GM12878 (cell line): ENCODE data around the gene RBP3. TPM values are rescaled to one million over a fixed set of nuclear protein-coding genes. Genes with fewer than 3 reads are reported as not detected.

Experiments
- ATAC-seq: fragments of 200-7000 bp; cut with Tn5 transposase; 3 replicates; pipeline ENCODE4 v1.9.1; 2020; ENCODE audit warnings: mild to moderate bottlenecking, moderate library complexity
- BruUV-seq: library from RNA; stranded (reverse); fragments of 400-500 nt; replicated peaks from 2 replicates; lab custom pipeline; 2021; lab: Mats Ljungman, UMichigan
- CTCF ChIA-PET: fragments of 300-600 bp; sonication (Branson Sonifier 250); formaldehyde crosslinking; extraction: SDS; loops from one replicate; lab custom pipeline; 2021; ENCODE audit warnings: inconsistent platforms; lab: Yijun Ruan, JAX
- POLR2A ChIA-PET: fragments of 350-600 bp; formaldehyde crosslinking; extraction: SDS; loops from one replicate; lab custom pipeline; 2021; ENCODE audit warnings: inconsistent platforms; lab: Charles Lee
- RAD21 ChIA-PET: fragments of 300-600 bp; sonication (Branson Sonifier 250); formaldehyde crosslinking; loops from one replicate; lab custom pipeline; 2023; ENCODE audit warnings: antibody characterized with exemption; ENCODE audit not compliant: unreplicated experiment; lab: Charles Lee
- SMC1A ChIA-PET: fragments of 300-600 bp; sonication (Branson Sonifier 250); formaldehyde crosslinking; loops from one replicate; lab custom pipeline; 2023; ENCODE audit not compliant: unreplicated experiment, uncharacterized antibody; lab: Charles Lee
- DNase-seq: peaks from one replicate; pipeline ENCODE4 v3.0.0-alpha.2; 2011; ENCODE audit warnings: low read depth, low spot score
- FAIRE-seq: peaks from 3 replicates; lab custom pipeline; 2011; peaks lifted over from hg19 to GRCh38; lab: Jason Lieb, UNC
- H2AFZ ChIP-seq: 2 replicates; pipeline ENCODE4 v1.6.0; 2011; ENCODE audit warnings: low read depth, low read length, control low read depth; ENCODE audit not compliant: control insufficient read depth
- H3K27ac ChIP-seq: 2 replicates; pipeline ENCODE4 v1.5.1; 2011; ENCODE audit warnings: control low read depth; ENCODE audit not compliant: control insufficient read depth, insufficient read depth
- H3K27me3 ChIP-seq, 2 experiments: replicated peaks in 1 of 2; 2 replicates each; pipeline versions ENCODE4 v1.6.0 to v1.6.1; 2011; ENCODE audit warnings: low read length in 1 of 2; ENCODE audit not compliant: control insufficient read depth in 2 of 2, insufficient read depth in 2 of 2
- H3K36me3 ChIP-seq, 2 experiments: 2 replicates each; pipeline ENCODE4 v1.5.1; 2011; ENCODE audit warnings: low read length in 1 of 2; ENCODE audit not compliant: control insufficient read depth in 2 of 2, insufficient read depth in 2 of 2
- H3K4me1 ChIP-seq: 2 replicates; pipeline ENCODE4 v1.6.1; 2011; ENCODE audit warnings: mild to moderate bottlenecking, low read length, moderate library complexity, mixed read lengths; ENCODE audit not compliant: control insufficient read depth, insufficient read depth
- H3K4me2 ChIP-seq: 2 replicates; pipeline ENCODE4 v1.6.0; 2011; ENCODE audit warnings: control low read depth; ENCODE audit not compliant: control insufficient read depth, insufficient read depth
- H3K4me3 ChIP-seq: fragments of 200-600 bp; sonication (generic); 2 replicates; pipeline ENCODE4 v1.5.1; 2016
- H3K79me2 ChIP-seq: 2 replicates; pipeline ENCODE4 v1.6.0; 2011; ENCODE audit warnings: low read length; ENCODE audit not compliant: control insufficient read depth, insufficient read depth
- H3K9ac ChIP-seq: 2 replicates; pipeline ENCODE4 v1.8.0; 2011; ENCODE audit warnings: low read length, control low read depth, mixed read lengths; ENCODE audit not compliant: control insufficient read depth, insufficient read depth
- H3K9me3 ChIP-seq: replicated peaks from 3 replicates; pipeline ENCODE4 v1.5.1; 2011; ENCODE audit warnings: mild to moderate bottlenecking, low read length; ENCODE audit not compliant: control insufficient read depth, insufficient read depth
- H4K20me1 ChIP-seq: 2 replicates; pipeline ENCODE4 v1.6.0; 2011; ENCODE audit not compliant: control insufficient read depth, insufficient read depth
- KDM1A ChIP-seq: fragments of 200-600 bp; sonication (generic); IDR thresholded peaks from 2 replicates; pipeline ENCODE4 v1.6.1; 2016; ENCODE audit warnings: borderline replicate concordance
- SUZ12 ChIP-seq: fragments of 200-600 bp; sonication (generic); IDR thresholded peaks from one replicate; pipeline ENCODE4 v1.6.1; 2018; ENCODE audit warnings: antibody characterized with exemption, mild to moderate bottlenecking; ENCODE audit not compliant: unreplicated experiment
- WGBS: methylation state at CpG from one replicate; pipeline ENCODE4 v1.1.6; 2016; ENCODE audit warnings: low lambda C conversion rate; ENCODE audit not compliant: insufficient replicate concordance, insufficient coverage; ENCODE audit errors: missing lambda C conversion rate; 5-methylcytosine and 5-hydroxymethylcytosine counted together
- in situ Hi-C: fragments of 300-500 bp; cut with MboI; formaldehyde crosslinking; loops from 9 replicates; pipeline ENCODE4 v1.14.3; 2018; ENCODE audit warnings: mixed read lengths
- intact Hi-C: fragments of 100-400 bp; cut with micrococcal nuclease; formaldehyde crosslinking; loops from one replicate; pipeline ENCODE4 v1.14.2; 2022; ENCODE audit not compliant: unreplicated experiment
- polyA plus RNA-seq, 11 experiments: library from polyadenylated mRNA; depleted of rRNA in 4 of 11; unstranded in 6 of 11; stranded (reverse) in 5 of 11; fragments of >200 nt; fragmentation: Nextera tagmentation in 4 of 11; fragmentation: Illumina TruSeq in 1 of 11; extraction: Ambion mirVana in 4 of 11; extraction: Trizol in 1 of 11; gene quantifications; 1 replicate in 1 of 11; 2 replicates in 10 of 11; pipeline versions ENCODE4 v1.2.1 to v1.2.3, GENCODE V29; 2011 to 2016; ENCODE audit warnings: inconsistent platforms in 2 of 11, missing spikeins in 2 of 11, low read depth in 1 of 11
- total RNA-seq, 4 experiments: library from RNA; depleted of rRNA in 3 of 4; stranded (reverse); fragments of >200 nt in 3 of 4; fragmentation: Illumina TruSeq in 1 of 4; extraction: Trizol in 1 of 4; gene quantifications; 2 replicates each; pipeline versions ENCODE4 v1.2.1 to v1.2.3, GENCODE V29; 2013 to 2021
- TF ChIP-seq, protein P1 (sequence below): fragments of 450-650 bp; IDR thresholded peaks from 2 replicates; pipeline ENCODE4 v1.6.1; 2016; ENCODE audit warnings: mild to moderate bottlenecking
- TF ChIP-seq, protein P2 (sequence below): fragments of 450-650 bp; IDR thresholded peaks from 2 replicates; pipeline ENCODE4 v1.6.1; 2017; ENCODE audit warnings: antibody characterized with exemption, mild to moderate bottlenecking, moderate library complexity
- TF ChIP-seq, protein P3 (sequence below): fragments of 450-650 bp; formaldehyde crosslinking; IDR thresholded peaks from 2 replicates; pipeline ENCODE4 v1.4.0; 2022; ENCODE audit warnings: mild to moderate bottlenecking, moderate library complexity
- TF ChIP-seq, protein P4 (sequence below): fragments of 450-650 bp; IDR thresholded peaks from 2 replicates; pipeline ENCODE4 v1.6.1; 2017; ENCODE audit warnings: low read depth, mild to moderate bottlenecking, moderate library complexity
- TF ChIP-seq, protein P5 (sequence below): fragments of 450-650 bp; IDR thresholded peaks from 2 replicates; pipeline ENCODE4 v1.6.1; 2016; ENCODE audit warnings: mild to moderate bottlenecking, moderate library complexity, borderline replicate concordance

The RBP3 gene
- total and polyA plus RNA-seq, 10 of the 15 experiments (the other 5 are each of a cell fraction or from before 2014, with no cell fraction given) = not detected

DNA sequence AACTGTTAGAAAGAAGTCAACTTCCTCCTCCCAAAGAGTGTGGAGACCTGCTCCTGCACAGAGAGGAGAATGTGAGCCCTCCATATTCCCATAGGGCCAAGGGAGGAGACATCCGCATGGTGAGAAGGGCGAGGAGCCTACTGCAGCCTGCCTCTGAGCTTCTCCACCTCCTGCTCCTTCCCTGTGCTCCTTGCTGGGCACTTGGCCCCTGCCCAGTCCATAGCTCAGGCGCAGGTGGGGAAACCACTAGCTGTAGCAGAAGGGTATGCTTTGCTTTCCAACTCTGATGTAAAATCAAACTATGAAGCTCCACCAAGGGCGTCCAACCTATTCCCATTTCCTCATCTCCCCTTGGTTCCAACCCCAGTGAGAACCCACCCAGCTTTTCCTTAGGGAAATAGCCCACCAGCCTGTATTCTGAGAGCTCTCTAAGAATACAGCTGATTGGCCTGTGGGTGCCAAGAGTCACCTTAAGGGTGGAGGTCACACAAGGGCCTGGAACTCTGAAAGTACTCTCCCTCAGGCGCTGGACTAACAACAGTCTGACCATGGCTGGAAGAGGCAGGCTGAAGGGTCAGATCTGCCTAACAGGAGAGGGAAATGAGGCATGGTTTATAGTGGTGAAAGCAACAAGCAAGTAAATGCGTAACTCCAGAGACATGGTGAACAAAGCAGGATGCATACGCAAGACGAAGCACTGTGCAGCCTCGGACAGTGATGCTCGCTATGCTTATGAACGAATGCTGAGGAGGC is 22.0 kb downstream of the RBP3 start:
- ChIA-PET RAD21 (no interaction called here), CTCF (no interaction called here), POLR2A (no interaction called here), SMC1A (no interaction called here)
- FAIRE-seq (no peak), DNase-seq (no peak), ATAC-seq (no peak)
- Histone ChIP-seq H3K4me1 (no peaks in the 10 kb centered on the region), H3K4me2 (no peak overlapping the region), H3K4me3 (no peak overlapping the region), H3K27me3 (peaks cover 0 to 6% of the 10 kb centered on the region in 2 experiments; a peak in 2 of 4 replicates), H3K27ac (no peak overlapping the region), H3K9ac (no peak overlapping the region), H4K20me1 (no peaks in the 10 kb centered on the region), H2AFZ (no peak overlapping the region), H3K9me3 (no peaks in the 10 kb centered on the region), H3K36me3 (no peaks in the 10 kb centered on the region), H3K79me2 (no peaks in the 10 kb centered on the region)
- in situ Hi-C loops = no loop called here
- no TSS peak for BruUV-seq
- WGBS = 37% methylated on average over 11 of the region's 11 CpGs
- intact Hi-C loops = no loop called here
- TF ChIP-seq, protein P1, sequence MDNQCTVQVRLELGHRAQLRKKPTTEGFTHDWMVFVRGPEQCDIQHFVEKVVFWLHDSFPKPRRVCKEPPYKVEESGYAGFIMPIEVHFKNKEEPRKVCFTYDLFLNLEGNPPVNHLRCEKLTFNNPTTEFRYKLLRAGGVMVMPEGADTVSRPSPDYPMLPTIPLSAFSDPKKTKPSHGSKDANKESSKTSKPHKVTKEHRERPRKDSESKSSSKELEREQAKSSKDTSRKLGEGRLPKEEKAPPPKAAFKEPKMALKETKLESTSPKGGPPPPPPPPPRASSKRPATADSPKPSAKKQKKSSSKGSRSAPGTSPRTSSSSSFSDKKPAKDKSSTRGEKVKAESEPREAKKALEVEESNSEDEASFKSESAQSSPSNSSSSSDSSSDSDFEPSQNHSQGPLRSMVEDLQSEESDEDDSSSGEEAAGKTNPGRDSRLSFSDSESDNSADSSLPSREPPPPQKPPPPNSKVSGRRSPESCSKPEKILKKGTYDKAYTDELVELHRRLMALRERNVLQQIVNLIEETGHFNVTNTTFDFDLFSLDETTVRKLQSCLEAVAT = no peak
- TF ChIP-seq, protein P2, sequence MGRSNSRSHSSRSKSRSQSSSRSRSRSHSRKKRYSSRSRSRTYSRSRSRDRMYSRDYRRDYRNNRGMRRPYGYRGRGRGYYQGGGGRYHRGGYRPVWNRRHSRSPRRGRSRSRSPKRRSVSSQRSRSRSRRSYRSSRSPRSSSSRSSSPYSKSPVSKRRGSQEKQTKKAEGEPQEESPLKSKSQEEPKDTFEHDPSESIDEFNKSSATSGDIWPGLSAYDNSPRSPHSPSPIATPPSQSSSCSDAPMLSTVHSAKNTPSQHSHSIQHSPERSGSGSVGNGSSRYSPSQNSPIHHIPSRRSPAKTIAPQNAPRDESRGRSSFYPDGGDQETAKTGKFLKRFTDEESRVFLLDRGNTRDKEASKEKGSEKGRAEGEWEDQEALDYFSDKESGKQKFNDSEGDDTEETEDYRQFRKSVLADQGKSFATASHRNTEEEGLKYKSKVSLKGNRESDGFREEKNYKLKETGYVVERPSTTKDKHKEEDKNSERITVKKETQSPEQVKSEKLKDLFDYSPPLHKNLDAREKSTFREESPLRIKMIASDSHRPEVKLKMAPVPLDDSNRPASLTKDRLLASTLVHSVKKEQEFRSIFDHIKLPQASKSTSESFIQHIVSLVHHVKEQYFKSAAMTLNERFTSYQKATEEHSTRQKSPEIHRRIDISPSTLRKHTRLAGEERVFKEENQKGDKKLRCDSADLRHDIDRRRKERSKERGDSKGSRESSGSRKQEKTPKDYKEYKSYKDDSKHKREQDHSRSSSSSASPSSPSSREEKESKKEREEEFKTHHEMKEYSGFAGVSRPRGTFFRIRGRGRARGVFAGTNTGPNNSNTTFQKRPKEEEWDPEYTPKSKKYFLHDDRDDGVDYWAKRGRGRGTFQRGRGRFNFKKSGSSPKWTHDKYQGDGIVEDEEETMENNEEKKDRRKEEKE = no peak
- TF ChIP-seq, protein P3, sequence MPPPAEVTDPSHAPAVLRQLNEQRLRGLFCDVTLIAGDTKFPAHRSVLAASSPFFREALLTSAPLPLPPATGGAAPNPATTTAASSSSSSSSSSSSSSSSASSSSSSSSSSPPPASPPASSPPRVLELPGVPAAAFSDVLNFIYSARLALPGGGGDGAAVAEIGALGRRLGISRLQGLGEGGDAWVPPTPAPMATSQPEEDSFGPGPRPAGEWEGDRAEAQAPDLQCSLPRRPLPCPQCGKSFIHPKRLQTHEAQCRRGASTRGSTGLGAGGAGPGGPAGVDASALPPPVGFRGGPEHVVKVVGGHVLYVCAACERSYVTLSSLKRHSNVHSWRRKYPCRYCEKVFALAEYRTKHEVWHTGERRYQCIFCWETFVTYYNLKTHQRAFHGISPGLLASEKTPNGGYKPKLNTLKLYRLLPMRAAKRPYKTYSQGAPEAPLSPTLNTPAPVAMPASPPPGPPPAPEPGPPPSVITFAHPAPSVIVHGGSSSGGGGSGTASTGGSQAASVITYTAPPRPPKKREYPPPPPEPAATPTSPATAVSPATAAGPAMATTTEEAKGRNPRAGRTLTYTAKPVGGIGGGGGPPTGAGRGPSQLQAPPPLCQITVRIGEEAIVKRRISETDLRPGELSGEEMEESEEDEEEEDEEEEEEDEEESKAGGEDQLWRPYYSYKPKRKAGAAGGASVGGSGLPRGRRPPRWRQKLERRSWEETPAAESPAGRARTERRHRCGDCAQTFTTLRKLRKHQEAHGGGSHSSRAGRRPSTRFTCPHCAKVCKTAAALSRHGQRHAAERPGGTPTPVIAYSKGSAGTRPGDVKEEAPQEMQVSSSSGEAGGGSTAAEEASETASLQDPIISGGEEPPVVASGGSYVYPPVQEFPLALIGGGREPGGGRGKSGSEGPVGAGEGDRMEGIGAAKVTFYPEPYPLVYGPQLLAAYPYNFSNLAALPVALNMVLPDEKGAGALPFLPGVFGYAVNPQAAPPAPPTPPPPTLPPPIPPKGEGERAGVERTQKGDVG (CRISPR knock-in tag) = no peak
- TF ChIP-seq, protein P4, sequence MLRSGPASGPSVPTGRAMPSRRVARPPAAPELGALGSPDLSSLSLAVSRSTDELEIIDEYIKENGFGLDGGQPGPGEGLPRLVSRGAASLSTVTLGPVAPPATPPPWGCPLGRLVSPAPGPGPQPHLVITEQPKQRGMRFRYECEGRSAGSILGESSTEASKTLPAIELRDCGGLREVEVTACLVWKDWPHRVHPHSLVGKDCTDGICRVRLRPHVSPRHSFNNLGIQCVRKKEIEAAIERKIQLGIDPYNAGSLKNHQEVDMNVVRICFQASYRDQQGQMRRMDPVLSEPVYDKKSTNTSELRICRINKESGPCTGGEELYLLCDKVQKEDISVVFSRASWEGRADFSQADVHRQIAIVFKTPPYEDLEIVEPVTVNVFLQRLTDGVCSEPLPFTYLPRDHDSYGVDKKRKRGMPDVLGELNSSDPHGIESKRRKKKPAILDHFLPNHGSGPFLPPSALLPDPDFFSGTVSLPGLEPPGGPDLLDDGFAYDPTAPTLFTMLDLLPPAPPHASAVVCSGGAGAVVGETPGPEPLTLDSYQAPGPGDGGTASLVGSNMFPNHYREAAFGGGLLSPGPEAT = no peak
- TF ChIP-seq SUZ12 (no peak), KDM1A (no peak)
- TF ChIP-seq, protein P5, sequence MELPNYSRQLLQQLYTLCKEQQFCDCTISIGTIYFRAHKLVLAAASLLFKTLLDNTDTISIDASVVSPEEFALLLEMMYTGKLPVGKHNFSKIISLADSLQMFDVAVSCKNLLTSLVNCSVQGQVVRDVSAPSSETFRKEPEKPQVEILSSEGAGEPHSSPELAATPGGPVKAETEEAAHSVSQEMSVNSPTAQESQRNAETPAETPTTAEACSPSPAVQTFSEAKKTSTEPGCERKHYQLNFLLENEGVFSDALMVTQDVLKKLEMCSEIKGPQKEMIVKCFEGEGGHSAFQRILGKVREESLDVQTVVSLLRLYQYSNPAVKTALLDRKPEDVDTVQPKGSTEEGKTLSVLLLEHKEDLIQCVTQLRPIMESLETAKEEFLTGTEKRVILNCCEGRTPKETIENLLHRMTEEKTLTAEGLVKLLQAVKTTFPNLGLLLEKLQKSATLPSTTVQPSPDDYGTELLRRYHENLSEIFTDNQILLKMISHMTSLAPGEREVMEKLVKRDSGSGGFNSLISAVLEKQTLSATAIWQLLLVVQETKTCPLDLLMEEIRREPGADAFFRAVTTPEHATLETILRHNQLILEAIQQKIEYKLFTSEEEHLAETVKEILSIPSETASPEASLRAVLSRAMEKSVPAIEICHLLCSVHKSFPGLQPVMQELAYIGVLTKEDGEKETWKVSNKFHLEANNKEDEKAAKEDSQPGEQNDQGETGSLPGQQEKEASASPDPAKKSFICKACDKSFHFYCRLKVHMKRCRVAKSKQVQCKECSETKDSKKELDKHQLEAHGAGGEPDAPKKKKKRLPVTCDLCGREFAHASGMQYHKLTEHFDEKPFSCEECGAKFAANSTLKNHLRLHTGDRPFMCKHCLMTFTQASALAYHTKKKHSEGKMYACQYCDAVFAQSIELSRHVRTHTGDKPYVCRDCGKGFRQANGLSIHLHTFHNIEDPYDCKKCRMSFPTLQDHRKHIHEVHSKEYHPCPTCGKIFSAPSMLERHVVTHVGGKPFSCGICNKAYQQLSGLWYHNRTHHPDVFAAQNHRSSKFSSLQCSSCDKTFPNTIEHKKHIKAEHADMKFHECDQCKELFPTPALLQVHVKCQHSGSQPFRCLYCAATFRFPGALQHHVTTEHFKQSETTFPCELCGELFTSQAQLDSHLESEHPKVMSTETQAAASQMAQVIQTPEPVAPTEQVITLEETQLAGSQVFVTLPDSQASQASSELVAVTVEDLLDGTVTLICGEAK = no peak
